ENCODE data around the gene CCDC32.

The CCDC32 gene

DNA sequence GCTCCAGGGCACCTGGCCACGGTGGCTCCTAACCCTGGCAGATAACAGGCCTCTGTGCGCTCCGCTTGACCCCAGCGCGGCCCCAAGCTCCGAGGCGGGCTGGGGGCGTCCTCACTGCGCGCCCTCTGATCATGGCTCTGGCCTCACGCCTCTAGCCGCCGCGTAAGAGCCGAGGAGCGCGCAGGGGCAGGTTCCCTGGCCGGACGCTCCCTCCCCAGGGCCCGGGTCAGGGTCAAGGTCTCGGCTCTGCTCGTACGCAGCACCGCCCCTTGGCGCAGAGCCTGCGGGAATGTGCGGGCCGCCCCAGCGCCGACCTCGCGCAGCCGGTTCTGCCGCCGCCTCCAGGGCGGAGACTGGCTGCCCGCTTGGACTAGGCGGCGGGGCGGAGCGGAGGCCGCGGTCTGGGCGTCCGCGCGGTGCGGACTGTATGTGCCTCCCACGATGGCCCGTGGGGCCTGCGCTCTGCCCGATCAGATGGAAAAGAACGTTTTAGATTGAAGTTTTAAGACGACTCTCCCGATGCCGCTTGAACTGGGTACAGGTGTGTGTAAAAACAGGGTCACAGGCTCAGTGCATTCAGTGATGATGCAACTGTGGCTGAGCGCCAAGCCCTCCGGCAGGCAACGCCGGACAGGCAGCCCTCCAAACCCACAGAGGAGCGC is 53.2 kb downstream of the CCDC32 start:
- peak; percentile 40 for DNase-seq

- no peak for DNase-seq
These were observed 53.8 kb downstream of the CCDC32 start for GRCh38 chr15:40511093-40511471.

DNA sequence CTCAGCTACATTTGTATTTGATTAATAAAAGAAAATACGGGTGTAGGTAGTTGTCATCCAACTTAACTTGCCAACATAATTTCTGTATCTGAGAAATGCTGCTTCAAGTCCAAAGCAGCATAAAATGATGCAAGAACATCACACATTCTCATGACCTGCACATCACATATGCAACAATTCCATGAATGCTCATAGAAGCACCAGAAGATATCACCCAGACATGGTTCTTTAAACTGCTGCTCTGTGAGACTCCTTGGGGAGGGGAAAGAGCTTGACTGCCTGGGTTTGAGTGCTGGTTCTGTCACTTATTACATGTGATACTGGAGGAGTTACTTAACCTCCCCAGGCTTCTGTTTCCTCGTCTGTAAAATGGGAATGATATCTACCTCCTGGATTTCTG is 54.6 kb downstream of the CCDC32 start:
- no peak for DNase-seq

- DNase-seq, result no peak
These were observed 56.6 kb downstream of the CCDC32 start for GRCh38 chr15:40508216-40508615.

DNA sequence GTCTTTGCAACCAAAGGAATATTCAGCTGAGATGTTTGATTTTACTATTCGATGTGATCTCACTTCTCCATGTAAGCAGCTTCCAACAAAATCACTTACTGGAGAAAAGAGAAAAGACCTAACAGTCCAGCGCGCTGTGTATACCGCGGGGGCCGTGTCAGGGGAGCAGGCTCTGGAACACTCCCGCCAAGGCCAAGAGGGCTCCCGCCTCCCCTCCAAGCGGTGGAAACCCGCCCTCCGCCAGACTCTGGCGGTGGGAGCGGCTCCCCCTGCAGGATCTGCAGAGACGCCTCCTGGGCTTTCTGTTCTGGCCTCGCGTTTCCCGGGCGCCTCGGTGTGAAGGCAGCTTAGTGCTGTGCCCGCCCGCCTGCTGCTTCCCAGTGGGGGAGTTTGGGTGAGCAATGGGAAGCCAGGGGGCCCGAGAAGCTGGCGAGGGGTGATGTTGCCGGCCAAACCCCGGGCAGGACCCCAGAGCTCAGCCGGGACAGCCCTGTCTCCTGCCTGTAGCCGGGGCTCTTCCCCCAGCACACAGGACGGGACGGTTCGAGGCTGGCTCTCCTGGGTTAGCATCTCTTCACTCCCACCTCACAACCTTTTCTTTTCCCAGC is 57.8 kb downstream of the CCDC32 start:
- DNase-seq, result peak; percentile 79

Measured in hematopoietic multipotent progenitor cell treated with erythropoietin and hydrocortisone succinate and interleukin-3 and kit ligand, for 8 days (in vitro differentiated cells).